HL-60/S4 (cell line): Measurements from ENCODE around the gene ZRANB3.
"Not testable (repeated sequence)": the region's sequence is repeated elsewhere in the genome, so short reads cannot be mapped to it uniquely, and the experiment has no call there.

Experiments
- in situ Hi-C: fragments of 300-500 bp; cut with MboI; formaldehyde crosslinking; loops from 2 replicates; pipeline ENCODE4 v1.14.3; 2022; ENCODE audit warnings: low sequenced_read_pairs

Gene ZRANB3

GRCh38 chr2:135149251-135149650, 381.8 kb downstream of the ZRANB3 start:
- in situ Hi-C loops = no loop called here

- in situ Hi-C loops = no loop called here
Observed at GRCh38 chr2:135144343-135144742, 386.7 kb downstream of the ZRANB3 start.

GRCh38 chr2:135142323-135142722, 388.7 kb downstream of the ZRANB3 start:
- in situ Hi-C loops = no loop called here

DNA sequence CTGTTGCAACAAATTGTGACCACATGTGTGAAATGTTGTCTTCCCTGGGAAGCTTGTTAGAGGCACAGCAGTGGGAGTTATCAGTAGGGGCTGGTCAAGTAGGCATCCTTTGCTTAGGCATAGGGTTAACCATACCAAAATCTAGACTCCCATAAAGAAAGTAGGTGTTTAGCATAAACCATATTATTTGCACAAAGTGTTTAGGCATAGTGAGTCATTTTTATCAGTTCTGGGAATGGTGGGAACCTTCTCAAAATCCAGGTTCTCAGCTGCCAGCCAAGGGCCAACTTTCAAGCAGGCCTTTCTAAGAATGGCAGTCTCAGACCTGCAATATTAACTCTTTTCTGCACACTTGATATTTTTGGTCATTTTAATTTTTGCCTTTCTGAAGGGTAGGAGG, 390.4 kb downstream of the ZRANB3 start:
- in situ Hi-C loops = no loop called here

DNA sequence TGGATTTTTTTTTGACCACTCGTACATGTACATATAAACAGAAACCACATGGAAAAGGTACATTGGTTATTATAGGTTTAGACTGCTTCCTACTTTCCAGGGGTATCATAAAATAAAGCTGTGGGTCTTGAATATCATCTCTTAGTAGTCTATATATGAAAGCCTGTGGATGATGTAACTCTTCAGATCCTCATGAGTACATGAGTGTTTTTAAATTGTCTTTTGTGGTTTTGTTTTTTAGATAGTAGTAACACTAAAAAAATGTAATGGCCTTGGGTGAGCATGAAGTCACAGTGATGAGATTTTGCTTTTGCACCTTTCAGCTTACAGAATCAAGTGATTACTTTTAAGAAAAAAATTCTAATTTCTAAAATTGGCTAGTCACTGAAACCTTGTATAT, 398.7 kb downstream of the ZRANB3 start:
- in situ Hi-C loops = no loop called here

GRCh38 chr2:135130751-135131150, 400.3 kb downstream of the ZRANB3 start:
- in situ Hi-C loops = no loop called here

- in situ Hi-C loops = no loop called here
Observed at GRCh38 chr2:135125940-135126339, 405.1 kb downstream of the ZRANB3 start.

DNA sequence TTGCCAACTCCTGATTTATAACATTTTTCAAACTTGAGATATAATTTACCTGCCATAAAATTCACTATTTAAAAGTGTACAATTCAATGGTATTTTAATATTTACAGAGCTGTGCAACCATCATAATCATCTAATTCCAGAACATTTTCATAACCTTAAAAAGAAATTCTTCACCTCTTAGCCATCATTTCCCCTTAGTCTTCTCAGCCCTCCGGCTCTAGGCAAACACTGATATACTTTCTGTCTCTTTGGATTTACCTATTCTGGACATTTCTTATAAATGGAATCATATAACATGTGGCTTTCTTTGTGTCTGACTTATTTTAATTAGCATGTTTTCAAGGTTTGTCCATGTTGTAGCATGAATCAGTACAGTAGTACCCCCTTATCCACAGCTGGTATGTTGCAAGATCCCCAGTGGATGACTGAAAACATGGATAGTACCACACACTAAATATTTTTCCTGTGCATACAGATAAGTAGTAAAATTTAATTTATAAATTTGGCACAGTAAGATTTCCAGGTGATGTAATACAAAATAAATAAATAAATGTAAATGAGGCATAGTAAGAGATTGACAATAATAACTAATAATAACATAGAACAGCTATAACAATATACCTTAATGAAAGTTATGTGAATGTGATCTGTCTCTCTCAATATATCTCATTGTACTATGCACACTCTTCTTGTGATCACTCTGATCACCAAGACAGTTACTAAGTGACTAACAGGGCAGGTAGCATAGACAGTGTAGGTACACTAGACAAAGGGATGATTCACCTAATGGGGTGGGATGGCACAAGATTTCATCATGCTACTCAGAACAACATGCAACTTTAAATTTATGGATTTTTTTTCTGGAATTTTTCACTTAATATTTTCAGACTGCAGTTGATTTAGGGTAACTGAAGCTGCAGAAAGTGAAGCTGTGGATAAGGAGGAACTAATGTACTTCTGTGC, 405.8 kb downstream of the ZRANB3 start:
- in situ Hi-C loops = no loop called here

DNA sequence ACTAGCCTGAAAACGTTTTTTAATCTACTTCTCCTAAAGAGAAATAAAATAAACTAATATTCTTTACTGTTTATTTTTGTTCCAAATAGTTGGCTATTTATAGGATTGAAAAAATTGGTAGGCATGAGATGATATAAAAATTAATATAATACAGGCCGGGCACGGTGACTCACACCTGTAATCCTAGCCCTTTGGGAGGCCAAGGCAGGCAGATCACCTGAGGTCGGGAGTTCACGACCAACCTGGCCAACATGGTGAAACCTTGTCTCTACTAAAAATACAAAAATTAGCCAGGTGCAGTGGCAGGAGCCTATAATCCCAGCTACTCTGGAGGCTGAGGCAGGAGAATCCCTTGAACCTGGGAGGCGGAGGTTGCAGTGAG, 409.4 kb downstream of the ZRANB3 start:
- in situ Hi-C loops = not testable (repeated sequence)

GRCh38 chr2:135121016-135121657, 409.9 kb downstream of the ZRANB3 start:
- in situ Hi-C loops = no loop called here

- in situ Hi-C loops = no loop called here
Observed at GRCh38 chr2:135119582-135119981, 411.4 kb downstream of the ZRANB3 start.

DNA sequence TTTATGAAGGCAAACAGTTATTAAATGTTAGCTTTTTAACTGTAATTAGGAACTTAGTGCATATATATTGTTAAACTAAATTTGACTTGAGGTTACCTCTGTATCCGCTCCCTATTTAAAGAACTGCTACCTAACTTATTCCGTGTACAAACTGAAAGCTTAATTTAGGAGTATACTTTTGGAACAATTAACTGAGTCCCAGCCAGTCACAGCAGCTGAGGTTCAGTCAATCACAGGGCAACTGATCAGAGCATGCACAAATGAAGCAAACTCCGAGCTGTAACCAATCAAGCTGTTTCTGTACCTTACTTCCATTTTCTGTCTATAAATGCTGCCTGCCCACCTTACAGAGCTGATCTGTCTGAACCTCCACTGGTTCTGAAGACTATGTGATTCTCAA, 417.7 kb downstream of the ZRANB3 start:
- in situ Hi-C loops = no loop called here

DNA sequence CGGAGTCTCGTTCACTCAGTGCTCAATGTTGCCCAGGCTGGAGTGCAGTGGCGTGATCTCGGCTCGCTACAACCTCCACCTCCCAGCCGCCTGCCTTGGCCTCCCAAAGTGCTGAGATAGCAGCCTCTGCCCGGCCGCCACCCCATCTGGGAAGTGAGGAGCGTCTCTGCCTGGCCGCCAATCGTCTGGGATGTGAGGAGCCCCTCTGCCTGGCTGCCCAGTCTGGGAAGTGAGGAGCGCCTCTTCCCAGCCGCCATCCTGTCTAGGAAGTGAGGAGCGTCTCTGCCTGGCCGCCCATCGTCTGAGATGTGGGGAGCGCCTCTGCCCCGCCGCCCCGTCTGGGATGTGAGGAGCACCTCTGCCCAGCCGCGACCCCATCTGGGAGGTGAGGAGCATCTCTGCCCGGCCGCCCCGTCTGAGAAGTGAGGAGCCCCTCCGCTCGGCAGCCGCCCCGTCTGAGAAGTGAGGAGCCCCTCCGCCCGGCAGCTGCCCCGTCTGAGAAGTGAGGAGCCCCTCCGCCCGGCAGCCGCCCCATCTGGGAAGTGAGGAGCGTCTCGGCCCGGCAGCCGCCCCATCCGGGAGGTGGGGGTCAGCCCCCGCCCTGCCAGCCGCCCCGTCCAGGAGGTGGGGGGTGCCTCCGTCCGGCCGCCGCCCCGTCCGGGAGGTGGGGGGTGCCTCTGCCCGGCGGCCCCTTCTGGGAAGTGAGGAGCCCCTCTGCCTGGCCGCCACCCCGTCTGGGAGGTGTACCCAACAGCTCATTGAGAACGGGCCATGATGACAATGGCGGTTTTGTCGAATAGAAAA, 425.3 kb downstream of the ZRANB3 start:
- in situ Hi-C loops = not testable (repeated sequence)

GRCh38 chr2:135103843-135104242, 427.2 kb downstream of the ZRANB3 start:
- in situ Hi-C loops = no loop called here

- in situ Hi-C loops = no loop called here
Observed at GRCh38 chr2:135099802-135100483, 431.1 kb downstream of the ZRANB3 start.

DNA sequence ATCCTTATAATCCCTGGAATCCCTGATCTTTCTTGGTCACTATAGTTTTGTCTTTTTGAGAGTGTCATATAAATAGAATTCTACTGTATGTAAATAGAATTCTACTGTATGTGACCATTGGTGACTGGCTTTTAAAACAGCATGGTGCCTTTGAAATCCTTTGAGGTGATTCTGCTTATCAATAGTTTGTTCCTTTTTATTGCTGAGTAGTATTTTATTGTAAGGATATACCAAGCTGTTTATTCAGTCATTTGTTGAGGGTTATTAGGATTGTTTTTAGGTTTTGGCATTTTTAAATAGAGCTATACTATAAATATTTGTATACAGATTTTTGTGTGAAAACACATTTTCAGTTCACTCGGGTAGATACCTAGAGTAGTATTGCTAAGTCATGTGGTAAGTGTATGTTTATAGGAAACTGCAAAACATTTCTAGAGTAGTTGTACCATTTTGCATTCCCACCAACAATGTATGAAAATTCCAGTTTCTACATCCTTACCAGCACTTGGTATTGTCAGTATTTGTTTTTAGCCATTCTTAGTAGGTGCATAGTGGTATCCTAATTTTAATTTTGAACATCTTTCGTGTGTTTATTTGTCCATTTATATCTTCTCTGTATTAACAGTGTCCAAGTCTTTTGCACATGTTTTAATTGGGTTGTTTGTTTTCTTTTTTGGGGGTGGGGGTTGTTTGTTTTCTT, 433.3 kb downstream of the ZRANB3 start:
- in situ Hi-C loops = no loop called here

GRCh38 chr2:135096665-135097446, 434.2 kb downstream of the ZRANB3 start:
- in situ Hi-C loops = no loop called here

- in situ Hi-C loops = no loop called here
Observed at GRCh38 chr2:135095591-135095990, 435.4 kb downstream of the ZRANB3 start.

- in situ Hi-C loops = no loop called here
Observed at GRCh38 chr2:135094508-135094907, 436.5 kb downstream of the ZRANB3 start.
